HG03060 (cell line): Measurements from ENCODE around the gene LHFPL2.
"Not testable (repeated sequence)": the region's sequence is repeated elsewhere in the genome, so short reads cannot be mapped to it uniquely, and the experiment has no call there.

Source experiments
- ATAC-seq: cut with Tn5 transposase; IDR thresholded peaks from one replicate; pipeline ENCODE4 v1.9.1; 2021; ENCODE audit warnings: low read depth, moderate number of reproducible peaks; ENCODE audit not compliant: unreplicated experiment

Gene LHFPL2

GRCh38 chr5:78648359-78649210 is at the start of gene LHFPL2:
Gene LHFPL2, minus strand, starts transcription at chr5:78648772. Its CDS starts 138,559 bp downstream, at chr5:78510213.
- no peak for ATAC-seq

- ATAC-seq = no peak
Observed at GRCh38 chr5:78696637-78697036, 48.1 kb upstream of the LHFPL2 start.

GRCh38 chr5:78696052-78696451 is 47.5 kb upstream of the LHFPL2 start:
- not testable (repeated sequence) for ATAC-seq

GRCh38 chr5:78693339-78693738 is 44.8 kb upstream of the LHFPL2 start:
- no peak for ATAC-seq

GRCh38 chr5:78691084-78691960 is 42.8 kb upstream of the LHFPL2 start:
- ATAC-seq = no peak

- ATAC-seq = no peak
Observed at GRCh38 chr5:78690253-78690972, 41.8 kb upstream of the LHFPL2 start.

- ATAC-seq = no peak
Observed at GRCh38 chr5:78689540-78690252, 41.1 kb upstream of the LHFPL2 start.

GRCh38 chr5:78687514-78687913 is 38.9 kb upstream of the LHFPL2 start:
- not testable (repeated sequence) for ATAC-seq

GRCh38 chr5:78683905-78684304 is 35.3 kb upstream of the LHFPL2 start:
- not testable (repeated sequence) for ATAC-seq

GRCh38 chr5:78679905-78680304 is 31.3 kb upstream of the LHFPL2 start:
- ATAC-seq = no peak

GRCh38 chr5:78677777-78678668 is 29.5 kb upstream of the LHFPL2 start:
- no peak for ATAC-seq

GRCh38 chr5:78675956-78676730 is 27.6 kb upstream of the LHFPL2 start:
- ATAC-seq = no peak

GRCh38 chr5:78673827-78674226 is 25.3 kb upstream of the LHFPL2 start:
- not testable (repeated sequence) for ATAC-seq

GRCh38 chr5:78672154-78672553 is 23.6 kb upstream of the LHFPL2 start:
- ATAC-seq = no peak

- no peak for ATAC-seq
Observed at GRCh38 chr5:78671609-78672008, 23.0 kb upstream of the LHFPL2 start.

GRCh38 chr5:78670701-78671269 is 22.2 kb upstream of the LHFPL2 start:
- no peak for ATAC-seq

GRCh38 chr5:78669331-78669730 is 20.8 kb upstream of the LHFPL2 start:
- no peak for ATAC-seq
